ENCODE results near the gene NSD1. TPM values are rescaled to one million over a fixed set of nuclear protein-coding genes. Genes with fewer than 3 reads are reported as not detected.

NSD1 gene
- total and polyA plus RNA-seq, 2 of the 8 experiments (the other 6 are each of a cell fraction or from before 2014, with no cell fraction given), result 22.8 to 168 TPM

GRCh38 chr5:177086654-177087397, 46.7 kb upstream of the NSD1 start, which contains the start of gene FGFR4 (continued):
- TF ChIP-seq CTCF (IDR thresholded peaks at IDR 0.05; ENCODE audit: control extremely low read depth in 1 of 3, insufficient read depth in 1 of 3, low read depth in 1 of 3, low read length in 3 of 3) (peak in 2 of 3 experiments; percentile 67 to 82; a peak in 3 of 4 replicates), FOSL1 (IDR thresholded peaks at IDR 0.05; ENCODE audit: insufficient read depth, low read depth, low read length) (no peak), NRF1 (IDR thresholded peaks at IDR 0.05; ENCODE audit: low read depth, low read length) (no peak), BRCA1 (IDR thresholded peaks at IDR 0.05; ENCODE audit: low read depth, low read length) (no peak), RBBP5 (IDR thresholded peaks at IDR 0.05; ENCODE audit: borderline replicate concordance, low read depth, low read length) (peak; percentile 63; the same call in 1 of the 2 replicates)
